GM23338 (cell line): Measurements from ENCODE around the gene KIAA0232.

Experiments
- CREB1 ChIP-seq: fragments of 250-450 bp; sonication (Bioruptor Pico); IDR thresholded peaks from 2 replicates; pipeline ENCODE4 v1.5.0; 2020; ENCODE audit warnings: low read depth, mild to moderate bottlenecking, moderate library complexity
- CTCF ChIP-seq, 2 experiments: fragments of 200-600 bp in 1 of 2; sonication (generic) in 1 of 2; conservative IDR thresholded peaks; 2 replicates each; pipeline versions ENCODE4 v1.5.1 to v1.6.1; 2016 to 2017; ENCODE audit warnings: antibody characterized with exemption in 2 of 2, low read depth in 2 of 2, mild to moderate bottlenecking in 2 of 2, moderate library complexity in 1 of 2
- ETS1 ChIP-seq: IDR thresholded peaks from 2 replicates; pipeline ENCODE4 v1.6.1; 2016; ENCODE audit warnings: antibody characterized with exemption
- EZH2 ChIP-seq: fragments of 200-600 bp; sonication (generic); IDR thresholded peaks from one replicate; pipeline ENCODE4 v1.8.0; 2017; ENCODE audit warnings: antibody characterized with exemption, mild to moderate bottlenecking, low read depth; ENCODE audit not compliant: unreplicated experiment
- EZH2phosphoT487 ChIP-seq: fragments of 200-600 bp; sonication (generic); IDR thresholded peaks from one replicate; pipeline ENCODE4 v1.8.1; 2018; ENCODE audit warnings: antibody characterized with exemption; ENCODE audit not compliant: unreplicated experiment
- JUNB ChIP-seq: IDR thresholded peaks from one replicate; pipeline ENCODE4 v1.6.1; 2016; ENCODE audit warnings: antibody characterized with exemption; ENCODE audit not compliant: unreplicated experiment
- NANOG ChIP-seq: IDR thresholded peaks from 2 replicates; pipeline ENCODE4 v1.6.1; 2016; ENCODE audit warnings: antibody characterized with exemption, borderline replicate concordance
- POLR2AphosphoS5 ChIP-seq: IDR thresholded peaks from 2 replicates; pipeline ENCODE4 v1.6.1; 2016; ENCODE audit warnings: antibody characterized with exemption, low read depth
- REST ChIP-seq: IDR thresholded peaks from one replicate; pipeline ENCODE4 v1.6.1; 2018; ENCODE audit warnings: antibody characterized with exemption; ENCODE audit not compliant: unreplicated experiment
- STAT1 ChIP-seq: IDR thresholded peaks from one replicate; pipeline ENCODE4 v1.6.1; 2016; ENCODE audit warnings: antibody characterized with exemption; ENCODE audit not compliant: unreplicated experiment
- ZNF114 ChIP-seq: fragments of 250-450 bp; sonication (Bioruptor Pico); IDR thresholded peaks from 2 replicates; pipeline ENCODE4 v1.5.0; 2020; ENCODE audit warnings: mild to moderate bottlenecking, moderate library complexity
- ZNF331 ChIP-seq: fragments of 250-450 bp; sonication (Bioruptor Pico); IDR thresholded peaks from 2 replicates; pipeline ENCODE4 v1.5.0; 2020; ENCODE audit warnings: low read depth, mild to moderate bottlenecking, moderate library complexity

GRCh38 chr4:6758728-6759127 is 23.8 kb upstream of the KIAA0232 start:
- TF ChIP-seq CTCF (conservative IDR thresholded peaks at IDR 0.05; ENCODE audit: low read depth in 2 of 2) (no peak), EZH2 (no peak), EZH2phosphoT487 (no peak), POLR2AphosphoS5 (no peak), JUNB (no peak), CREB1 (CRISPR knock-in tag) (no peak), REST (no peak), STAT1 (no peak), ETS1 (no peak), ZNF331 (CRISPR knock-in tag) (no peak), NANOG (no peak), ZNF114 (CRISPR knock-in tag) (no peak)
